ENCODE data around the gene ABCC1.

Gene ABCC1

DNA sequence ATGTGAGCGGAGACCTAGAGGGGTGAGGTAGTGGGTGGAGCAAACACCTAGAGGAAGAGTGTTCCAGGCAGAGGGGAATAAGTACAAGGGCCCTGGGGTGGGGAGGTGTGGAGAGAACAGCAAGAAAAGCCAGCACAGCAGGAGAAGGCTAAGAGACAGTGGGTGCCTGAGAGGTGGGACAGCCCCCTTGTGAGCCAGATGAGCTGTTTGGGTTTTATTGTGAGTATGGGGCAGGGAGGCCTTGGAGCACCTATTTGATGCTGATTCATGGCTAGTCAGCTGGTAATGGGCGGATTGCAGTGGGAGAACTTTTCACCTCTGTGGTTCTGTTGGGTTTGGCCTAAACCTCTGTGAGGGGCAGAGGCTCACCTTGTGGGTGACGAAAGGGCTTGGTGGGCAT is 68.4 kb downstream of the ABCC1 start:
- no peak for DNase-seq (ENCODE audit: low read depth)
- TF ChIP-seq, protein P1, sequence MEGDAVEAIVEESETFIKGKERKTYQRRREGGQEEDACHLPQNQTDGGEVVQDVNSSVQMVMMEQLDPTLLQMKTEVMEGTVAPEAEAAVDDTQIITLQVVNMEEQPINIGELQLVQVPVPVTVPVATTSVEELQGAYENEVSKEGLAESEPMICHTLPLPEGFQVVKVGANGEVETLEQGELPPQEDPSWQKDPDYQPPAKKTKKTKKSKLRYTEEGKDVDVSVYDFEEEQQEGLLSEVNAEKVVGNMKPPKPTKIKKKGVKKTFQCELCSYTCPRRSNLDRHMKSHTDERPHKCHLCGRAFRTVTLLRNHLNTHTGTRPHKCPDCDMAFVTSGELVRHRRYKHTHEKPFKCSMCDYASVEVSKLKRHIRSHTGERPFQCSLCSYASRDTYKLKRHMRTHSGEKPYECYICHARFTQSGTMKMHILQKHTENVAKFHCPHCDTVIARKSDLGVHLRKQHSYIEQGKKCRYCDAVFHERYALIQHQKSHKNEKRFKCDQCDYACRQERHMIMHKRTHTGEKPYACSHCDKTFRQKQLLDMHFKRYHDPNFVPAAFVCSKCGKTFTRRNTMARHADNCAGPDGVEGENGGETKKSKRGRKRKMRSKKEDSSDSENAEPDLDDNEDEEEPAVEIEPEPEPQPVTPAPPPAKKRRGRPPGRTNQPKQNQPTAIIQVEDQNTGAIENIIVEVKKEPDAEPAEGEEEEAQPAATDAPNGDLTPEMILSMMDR (conservative IDR thresholded peaks at IDR 0.05; ENCODE audit: control insufficient read depth, insufficient read depth, low read depth, low read length): no peak
- H3K4me3 ChIP-seq (ENCODE audit: control insufficient read depth, low read depth, low read length): no peak overlapping the region

DNA sequence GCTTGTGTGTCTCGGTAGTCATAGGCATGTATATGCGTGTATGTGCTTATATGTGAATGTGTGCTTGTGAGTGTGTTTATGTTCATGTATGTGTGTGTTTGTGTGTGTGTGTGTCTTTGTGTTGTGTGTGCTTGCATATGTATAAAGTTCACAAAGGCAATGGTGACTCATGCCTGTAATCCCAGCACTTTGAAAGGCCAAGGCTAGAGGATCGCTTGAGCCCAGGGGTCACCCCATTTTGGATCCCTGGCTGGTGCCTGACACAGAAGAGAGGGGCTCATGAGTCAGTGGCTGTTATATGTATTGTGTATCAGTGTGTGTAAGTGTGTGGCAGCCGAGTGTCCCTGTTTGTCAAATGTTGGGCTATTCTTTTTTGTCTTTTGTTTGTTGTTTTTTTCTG is 69.3 kb downstream of the ABCC1 start:
- no peak overlapping the region for H3K4me3 ChIP-seq (ENCODE audit: control insufficient read depth, low read depth, low read length)
- TF ChIP-seq, protein P1 (conservative IDR thresholded peaks at IDR 0.05; ENCODE audit: control insufficient read depth, insufficient read depth, low read depth, low read length): no peak
- peak; percentile 58 for DNase-seq (ENCODE audit: low read depth)

DNA sequence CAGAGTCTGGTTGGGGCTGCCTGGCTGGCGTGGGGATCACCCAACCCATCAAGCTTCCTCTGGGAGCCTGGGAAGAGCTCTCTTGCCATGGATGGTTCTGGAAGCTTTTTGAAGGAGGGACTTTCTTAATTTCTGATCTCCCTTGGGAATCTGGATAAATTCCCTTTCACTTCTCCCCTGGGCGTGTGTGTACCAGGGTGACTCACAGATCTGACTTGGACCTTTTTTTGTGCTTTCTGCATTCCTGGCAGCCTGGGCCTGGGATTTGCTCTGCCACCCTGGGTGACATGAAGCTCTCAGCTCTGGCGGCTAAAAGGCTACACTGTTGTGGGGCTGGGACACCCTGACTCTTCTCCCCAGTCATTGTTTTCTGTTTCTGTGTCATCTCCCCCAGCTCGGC is 70.1 kb downstream of the ABCC1 start:
- DNase-seq (ENCODE audit: low read depth): peak; percentile 63
- TF ChIP-seq, protein P1 (conservative IDR thresholded peaks at IDR 0.05; ENCODE audit: control insufficient read depth, insufficient read depth, low read depth, low read length): no peak
- H3K4me3 ChIP-seq (ENCODE audit: control insufficient read depth, low read depth, low read length): no peak overlapping the region

DNA sequence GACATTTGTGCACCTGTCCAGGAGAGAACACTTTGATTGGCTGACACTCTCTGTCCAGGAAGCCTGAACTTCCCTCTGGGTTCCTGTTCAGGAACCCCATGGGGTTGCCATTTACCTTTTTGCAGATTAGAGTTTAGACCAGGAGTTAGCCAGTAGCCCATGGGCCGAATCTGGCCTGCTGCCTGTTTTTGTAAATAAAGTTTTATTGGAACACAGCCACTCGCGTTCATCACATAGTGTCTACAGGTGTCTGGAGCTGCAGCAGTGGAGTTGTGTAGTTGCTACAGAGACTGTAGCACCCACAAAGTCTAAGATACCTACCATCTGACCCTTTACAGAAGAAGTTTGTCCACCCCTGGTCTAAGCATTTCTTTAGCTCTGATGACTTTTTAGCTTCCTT is 70.9 kb downstream of the ABCC1 start:
- TF ChIP-seq, protein P1 (conservative IDR thresholded peaks at IDR 0.05; ENCODE audit: control insufficient read depth, insufficient read depth, low read depth, low read length): no peak
- H3K4me3 ChIP-seq (ENCODE audit: control insufficient read depth, low read depth, low read length): no peak overlapping the region
- DNase-seq (ENCODE audit: low read depth): no peak

DNA sequence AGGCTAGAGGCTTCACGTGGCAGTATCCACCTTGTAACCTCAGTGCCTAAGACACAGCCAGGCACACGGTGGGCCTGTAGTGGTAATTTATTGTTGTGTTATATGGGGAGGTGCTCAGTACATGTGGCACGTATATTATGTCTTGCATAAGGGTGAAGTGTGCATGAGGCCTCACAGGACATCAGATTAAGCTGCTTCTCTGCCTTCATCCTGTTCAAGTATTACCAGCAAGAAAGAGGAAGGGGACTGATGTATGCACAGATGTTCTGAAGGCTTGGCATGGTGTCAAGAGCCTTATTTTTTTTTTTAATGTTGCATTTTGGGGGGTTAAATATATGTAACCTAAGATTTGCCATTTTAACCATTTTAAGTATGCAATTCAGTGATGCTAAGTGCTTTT is 71.6 kb downstream of the ABCC1 start:
- H3K4me3 ChIP-seq (ENCODE audit: control insufficient read depth, low read depth, low read length): no peak overlapping the region
- TF ChIP-seq, protein P1 (conservative IDR thresholded peaks at IDR 0.05; ENCODE audit: control insufficient read depth, insufficient read depth, low read depth, low read length): no peak
- DNase-seq (ENCODE audit: low read depth): no peak

DNA sequence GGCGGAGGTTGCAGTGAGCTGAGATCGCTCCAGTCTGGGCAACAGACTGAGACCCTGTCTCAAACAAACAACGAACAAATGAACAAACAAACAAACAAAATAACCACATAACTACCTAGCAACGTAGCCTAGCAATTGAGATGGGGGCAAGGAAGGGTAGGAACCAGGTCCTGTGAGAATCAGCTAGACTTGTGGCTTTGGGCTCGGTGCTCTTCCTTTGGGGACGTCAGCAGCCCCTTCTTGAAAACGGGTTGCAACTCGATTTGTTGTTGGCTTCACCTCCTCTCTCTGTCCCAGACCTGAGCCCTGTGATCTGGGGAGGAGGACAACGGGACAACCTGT is 72.2 kb downstream of the ABCC1 start:
- no peak overlapping the region for H3K4me3 ChIP-seq (ENCODE audit: control insufficient read depth, low read depth, low read length)
- TF ChIP-seq, protein P1 (conservative IDR thresholded peaks at IDR 0.05; ENCODE audit: control insufficient read depth, insufficient read depth, low read depth, low read length): no peak
- DNase-seq (ENCODE audit: low read depth): no peak

DNA sequence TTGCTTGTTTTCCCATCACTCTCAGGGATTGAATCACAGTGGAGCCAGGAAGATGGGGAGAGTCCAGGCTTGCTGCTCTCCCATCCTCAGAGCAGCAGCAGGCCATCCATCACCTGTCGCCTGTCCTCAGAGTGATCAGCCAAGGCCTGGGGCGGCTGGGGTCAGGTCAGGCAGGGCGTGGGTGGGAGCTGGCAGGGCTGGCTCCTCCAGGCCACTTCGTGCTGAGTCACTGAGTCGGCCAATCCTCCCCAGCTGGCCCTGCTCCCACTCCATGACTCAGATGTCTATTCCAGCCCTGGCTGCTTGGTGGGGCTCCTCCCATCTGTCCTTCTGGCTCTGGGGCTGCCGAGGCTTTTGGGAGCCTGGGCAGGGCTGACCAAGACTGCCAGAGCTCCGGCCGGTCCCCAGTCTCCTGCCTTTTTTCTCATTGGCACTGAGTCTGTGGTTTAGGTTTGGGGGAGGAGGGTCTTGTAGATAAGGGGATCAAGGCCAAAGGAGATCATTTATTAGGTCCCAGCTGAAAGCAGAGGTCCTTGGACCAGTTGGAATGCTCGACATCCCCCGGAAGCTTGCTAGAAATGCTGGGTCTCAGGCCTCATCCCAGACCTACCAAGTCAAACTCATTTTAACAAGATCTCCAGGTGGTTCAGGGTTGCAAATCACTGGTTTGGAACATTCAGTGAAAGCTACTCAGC is 72.7 kb downstream of the ABCC1 start:
- peak; percentile 98 for DNase-seq (ENCODE audit: low read depth)
- H3K4me3 ChIP-seq (ENCODE audit: control insufficient read depth, low read depth, low read length): no peak overlapping the region
- TF ChIP-seq, protein P1 (conservative IDR thresholded peaks at IDR 0.05; ENCODE audit: control insufficient read depth, insufficient read depth, low read depth, low read length): no peak
